Fibroblast of gingiva (primary cell): ENCODE data around the gene TFEB.

Experiments
- DNase-seq: peaks from one replicate; pipeline ENCODE4 v3.0.0-alpha.2; 2011; ENCODE audit warnings: low read depth

TFEB gene

DNA sequence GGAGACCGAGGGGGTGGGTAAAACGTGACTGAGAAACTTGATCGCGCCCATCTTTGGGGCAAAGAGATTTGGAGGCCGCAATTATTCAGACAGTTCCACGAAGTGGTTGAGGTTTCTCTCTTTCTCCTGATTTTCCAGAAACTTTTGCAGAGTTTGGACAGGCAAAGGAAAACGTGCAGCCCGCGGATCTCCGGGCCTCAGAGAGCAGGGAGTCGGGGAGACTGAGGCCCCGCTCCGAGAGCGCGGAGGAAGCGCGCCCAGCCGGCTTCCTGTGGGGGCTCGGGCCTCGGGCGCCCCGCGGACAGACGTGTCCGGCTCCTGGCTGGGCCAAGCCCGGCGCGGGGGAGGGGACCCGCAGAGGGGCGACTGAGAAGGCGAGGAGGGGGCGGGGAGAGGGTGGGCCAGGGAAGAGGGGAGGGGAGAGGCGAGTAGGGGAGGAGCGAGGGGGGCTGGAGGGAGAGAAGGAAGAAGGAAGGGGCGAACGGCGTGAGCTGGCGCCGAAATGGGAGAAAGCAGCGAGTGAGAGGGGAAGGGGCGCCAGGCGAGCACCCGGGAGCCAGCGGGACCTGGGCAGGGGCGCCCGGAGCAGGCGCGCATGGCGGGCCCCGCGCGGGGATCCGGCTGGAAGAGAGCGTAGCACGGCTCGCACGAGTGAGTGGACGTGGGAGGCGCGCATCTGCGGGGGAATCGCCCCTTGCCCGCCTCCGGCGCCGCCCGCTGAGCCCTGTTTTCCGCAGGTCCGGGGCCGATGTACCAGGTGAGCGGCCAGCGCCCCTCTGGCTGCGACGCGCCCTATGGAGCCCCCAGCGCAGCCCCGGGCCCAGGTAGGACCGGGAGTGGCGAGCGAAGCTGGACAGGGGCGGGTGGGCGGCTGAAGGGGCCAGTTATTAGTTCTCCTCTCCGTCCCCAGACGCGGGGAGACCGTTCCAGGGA is 97.1 kb downstream of the TFEB start, which contains the start of gene MDFI:
TSS of gene MDFI (plus strand) at position 467 of the 933 bp plus-strand sequence. CDS start at position 749, 282 bp downstream.
- DNase-seq: no peak

DNA sequence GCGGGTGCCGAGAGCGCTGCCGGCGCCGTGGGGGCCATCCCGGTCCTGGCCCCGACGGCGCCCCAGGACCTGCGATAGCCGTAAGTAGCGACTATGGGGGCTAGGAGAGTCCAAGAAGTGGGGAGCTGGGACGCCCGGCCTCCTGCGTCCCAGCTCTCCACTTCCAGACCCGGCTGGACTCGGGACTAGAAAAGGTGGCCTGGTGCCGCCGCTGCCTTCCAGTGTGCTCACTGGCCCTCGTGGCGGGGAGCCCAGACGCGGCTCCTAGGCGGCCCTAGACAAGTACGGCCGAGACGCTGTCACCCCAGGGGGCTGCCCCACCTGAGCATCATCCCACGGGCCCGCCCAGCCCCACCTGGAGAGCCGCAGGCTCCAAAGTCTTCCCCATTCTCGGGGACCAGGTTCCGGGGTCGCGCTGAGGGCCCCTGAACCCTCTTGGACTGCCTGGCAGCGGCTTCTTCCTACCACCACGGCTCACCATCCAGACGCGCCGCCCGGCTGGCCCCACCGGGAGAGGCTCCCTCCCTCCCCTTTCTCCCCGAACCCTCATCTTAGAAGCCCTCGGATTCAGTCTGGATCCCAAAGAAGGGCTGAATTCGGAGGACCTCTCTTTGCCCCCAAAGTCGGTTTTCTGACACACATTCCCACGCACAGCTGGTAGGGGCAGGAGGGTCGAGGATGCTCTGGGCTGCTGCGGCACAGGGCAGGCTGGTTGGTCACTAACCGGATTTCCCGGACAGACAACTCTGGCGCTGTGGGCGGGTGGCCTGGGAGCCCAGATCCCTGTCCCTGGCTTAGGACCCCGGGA is 98.0 kb downstream of the TFEB start:
- DNase-seq: no peak

DNA sequence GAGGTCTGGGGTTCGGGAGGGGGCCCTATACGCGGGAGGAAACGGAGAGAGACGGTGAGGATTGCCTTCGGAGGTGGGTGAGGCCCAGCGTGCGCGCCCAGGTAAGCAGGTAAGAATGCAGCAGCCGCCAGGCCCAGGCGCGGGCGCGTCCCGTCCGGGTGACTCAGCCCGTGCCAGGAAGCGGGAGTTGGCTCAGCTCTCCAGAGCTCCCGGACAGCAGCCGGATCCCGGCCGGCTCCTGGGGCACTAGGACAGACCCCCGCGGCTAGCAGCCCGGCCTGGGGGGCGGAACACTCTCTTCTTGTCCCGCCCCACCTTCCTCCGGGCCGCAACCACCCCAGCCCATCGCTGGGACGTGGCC is 98.6 kb downstream of the TFEB start:
- no peak for DNase-seq

GRCh38 chr6:41635365-41635764 is 100.0 kb downstream of the TFEB start:
- no peak for DNase-seq

DNA sequence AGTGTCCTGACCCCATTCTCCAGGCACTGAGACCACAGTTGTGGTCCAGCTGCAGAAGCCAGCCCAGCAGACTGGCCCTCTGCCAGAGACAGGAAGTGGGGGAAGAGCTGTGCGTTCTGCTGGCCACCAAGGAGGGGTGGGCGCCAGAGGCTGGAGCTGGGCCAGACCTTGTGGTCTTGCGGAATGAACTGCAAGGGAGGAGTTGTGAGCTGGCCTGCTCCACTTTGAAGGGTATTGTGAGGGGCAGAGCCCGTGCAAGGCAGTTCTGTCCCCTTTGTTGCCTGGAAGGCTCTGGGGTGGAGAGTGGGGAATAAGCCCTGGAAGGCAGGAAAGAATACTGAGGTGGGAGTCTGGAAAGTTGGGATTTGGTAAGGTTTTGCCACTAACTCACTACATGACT is 100.8 kb downstream of the TFEB start:
- no peak for DNase-seq
